ENCODE data around the gene WNT6. TPM values are rescaled to one million over a fixed set of nuclear protein-coding genes. Genes with fewer than 3 reads are reported as not detected.

The WNT6 gene
- total RNA-seq, 1 experiment from 2014 or later = 8.1 TPM

DNA sequence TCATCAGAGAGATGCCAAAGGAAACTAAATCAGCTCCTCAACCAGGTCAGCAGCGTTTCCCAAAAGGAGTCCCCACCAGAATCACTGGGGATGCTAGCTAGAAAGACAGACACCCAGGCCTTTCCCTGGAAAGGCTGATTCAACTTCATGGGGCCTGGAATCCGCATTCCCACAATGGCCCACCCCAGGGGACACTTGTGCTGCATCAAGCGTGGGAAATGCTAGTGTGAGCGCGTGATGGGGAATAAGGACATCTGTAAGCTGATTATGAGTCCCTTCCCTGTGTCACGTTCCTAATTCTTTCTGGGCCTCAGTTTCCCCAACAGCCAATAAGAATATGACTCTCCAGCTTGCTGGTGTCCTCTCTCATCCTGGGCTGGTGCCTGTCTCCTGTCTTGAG, 18.9 kb downstream of the WNT6 start:
- intact Hi-C loops (cut with micrococcal nuclease; ENCODE audit: unreplicated experiment) (no loop called here), in situ Hi-C loops (cut with HindIII; ENCODE audit: low pct_unique_long_range_greater_than_20kb, low sequenced_read_pairs) (no loop called here)

DNA sequence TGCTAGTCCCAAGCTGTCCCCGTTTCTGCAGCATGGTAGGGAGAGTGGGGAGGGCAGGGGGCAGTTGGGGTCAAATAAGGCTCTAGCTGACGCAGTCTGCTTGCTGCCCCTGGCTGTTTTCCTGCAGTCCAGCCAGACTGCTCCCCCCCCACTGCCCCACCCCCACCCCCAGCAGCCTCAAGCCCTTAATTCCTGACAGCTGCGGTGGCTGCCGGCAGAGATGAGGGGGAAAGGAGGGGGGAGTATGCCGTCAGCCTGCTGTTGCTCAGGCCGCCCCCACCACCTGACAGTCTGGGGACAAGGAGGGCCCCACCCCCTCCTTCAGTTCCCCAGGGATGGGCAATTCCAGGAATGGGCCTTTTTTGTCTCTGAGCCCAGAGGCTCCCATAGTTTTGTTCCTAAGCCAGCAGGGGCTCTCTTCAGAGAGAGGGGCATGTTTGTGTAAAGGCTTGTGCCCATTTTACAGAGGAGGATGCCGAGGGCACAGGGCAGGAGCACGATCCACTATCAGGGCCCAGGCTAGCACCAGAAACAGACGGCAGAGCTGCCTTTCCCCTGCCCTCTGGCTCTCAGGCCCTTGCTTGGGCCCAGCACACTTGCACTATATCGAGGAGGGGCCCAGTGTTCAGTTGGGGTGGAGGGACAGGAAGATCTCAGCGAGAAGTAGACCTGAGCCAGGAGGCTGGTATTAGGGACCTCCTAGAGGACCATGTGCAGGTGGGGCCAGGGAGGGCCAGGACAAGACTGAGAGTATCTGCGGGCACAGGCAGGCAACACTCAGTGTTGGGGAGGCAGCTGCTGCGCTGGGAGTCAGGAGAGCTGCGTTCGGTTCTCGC, 19.5 kb downstream of the WNT6 start:
- intact Hi-C loops (cut with micrococcal nuclease; ENCODE audit: unreplicated experiment) = no loop called here
- no TSS peak for BruUV-seq (replicated peaks)
- CTCF ChIA-PET = interaction anchor here (1.0 to 6.0 kb wide), 2 partner anchors 15 to 19 kb away, joined by 3 to 102 read pairs; no protein-coding TSS in a partner anchor
- POLR2A ChIA-PET = no interaction called here
- Histone ChIP-seq H3K27ac (ENCODE audit: low read length) (0 out of 2 replicates have a peak overlapping the region, but pooled peaks have one; percentile 39), H3K36me3 (ENCODE audit: control insufficient read depth, insufficient read depth, low read length) (no peaks in the 10 kb centered on the region), H3K4me3 (ENCODE audit: low read depth in 2 of 2, low read length in 2 of 2) (no peak overlapping the region), H3K9me3 (ENCODE audit: control insufficient read depth, insufficient read depth, low read depth, low read length) (no peaks in the 10 kb centered on the region), H3K27me3 (ENCODE audit: control insufficient read depth, insufficient read depth, low read length) (no peaks in the 10 kb centered on the region), H3K4me1 (ENCODE audit: control insufficient read depth, insufficient read depth, low read length) (peaks cover 28% of the 10 kb centered on the region)
- in situ Hi-C loops (cut with HindIII; ENCODE audit: low pct_unique_long_range_greater_than_20kb, low sequenced_read_pairs) = no loop called here
- TF ChIP-seq TCF7L2 (IDR thresholded peaks at IDR 0.05; ENCODE audit: low read depth, low read length) = no peak
- TF ChIP-seq, protein P1, sequence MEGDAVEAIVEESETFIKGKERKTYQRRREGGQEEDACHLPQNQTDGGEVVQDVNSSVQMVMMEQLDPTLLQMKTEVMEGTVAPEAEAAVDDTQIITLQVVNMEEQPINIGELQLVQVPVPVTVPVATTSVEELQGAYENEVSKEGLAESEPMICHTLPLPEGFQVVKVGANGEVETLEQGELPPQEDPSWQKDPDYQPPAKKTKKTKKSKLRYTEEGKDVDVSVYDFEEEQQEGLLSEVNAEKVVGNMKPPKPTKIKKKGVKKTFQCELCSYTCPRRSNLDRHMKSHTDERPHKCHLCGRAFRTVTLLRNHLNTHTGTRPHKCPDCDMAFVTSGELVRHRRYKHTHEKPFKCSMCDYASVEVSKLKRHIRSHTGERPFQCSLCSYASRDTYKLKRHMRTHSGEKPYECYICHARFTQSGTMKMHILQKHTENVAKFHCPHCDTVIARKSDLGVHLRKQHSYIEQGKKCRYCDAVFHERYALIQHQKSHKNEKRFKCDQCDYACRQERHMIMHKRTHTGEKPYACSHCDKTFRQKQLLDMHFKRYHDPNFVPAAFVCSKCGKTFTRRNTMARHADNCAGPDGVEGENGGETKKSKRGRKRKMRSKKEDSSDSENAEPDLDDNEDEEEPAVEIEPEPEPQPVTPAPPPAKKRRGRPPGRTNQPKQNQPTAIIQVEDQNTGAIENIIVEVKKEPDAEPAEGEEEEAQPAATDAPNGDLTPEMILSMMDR (IDR thresholded peaks at IDR 0.05) = no peak
- TF ChIP-seq, protein P2, sequence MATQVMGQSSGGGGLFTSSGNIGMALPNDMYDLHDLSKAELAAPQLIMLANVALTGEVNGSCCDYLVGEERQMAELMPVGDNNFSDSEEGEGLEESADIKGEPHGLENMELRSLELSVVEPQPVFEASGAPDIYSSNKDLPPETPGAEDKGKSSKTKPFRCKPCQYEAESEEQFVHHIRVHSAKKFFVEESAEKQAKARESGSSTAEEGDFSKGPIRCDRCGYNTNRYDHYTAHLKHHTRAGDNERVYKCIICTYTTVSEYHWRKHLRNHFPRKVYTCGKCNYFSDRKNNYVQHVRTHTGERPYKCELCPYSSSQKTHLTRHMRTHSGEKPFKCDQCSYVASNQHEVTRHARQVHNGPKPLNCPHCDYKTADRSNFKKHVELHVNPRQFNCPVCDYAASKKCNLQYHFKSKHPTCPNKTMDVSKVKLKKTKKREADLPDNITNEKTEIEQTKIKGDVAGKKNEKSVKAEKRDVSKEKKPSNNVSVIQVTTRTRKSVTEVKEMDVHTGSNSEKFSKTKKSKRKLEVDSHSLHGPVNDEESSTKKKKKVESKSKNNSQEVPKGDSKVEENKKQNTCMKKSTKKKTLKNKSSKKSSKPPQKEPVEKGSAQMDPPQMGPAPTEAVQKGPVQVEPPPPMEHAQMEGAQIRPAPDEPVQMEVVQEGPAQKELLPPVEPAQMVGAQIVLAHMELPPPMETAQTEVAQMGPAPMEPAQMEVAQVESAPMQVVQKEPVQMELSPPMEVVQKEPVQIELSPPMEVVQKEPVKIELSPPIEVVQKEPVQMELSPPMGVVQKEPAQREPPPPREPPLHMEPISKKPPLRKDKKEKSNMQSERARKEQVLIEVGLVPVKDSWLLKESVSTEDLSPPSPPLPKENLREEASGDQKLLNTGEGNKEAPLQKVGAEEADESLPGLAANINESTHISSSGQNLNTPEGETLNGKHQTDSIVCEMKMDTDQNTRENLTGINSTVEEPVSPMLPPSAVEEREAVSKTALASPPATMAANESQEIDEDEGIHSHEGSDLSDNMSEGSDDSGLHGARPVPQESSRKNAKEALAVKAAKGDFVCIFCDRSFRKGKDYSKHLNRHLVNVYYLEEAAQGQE (IDR thresholded peaks at IDR 0.05; ENCODE audit: insufficient read depth in 1 of 2, low read depth in 2 of 2, low read length in 1 of 2) = no peak
- TF ChIP-seq SIN3A (IDR thresholded peaks at IDR 0.05; ENCODE audit: borderline replicate concordance, insufficient read depth, low read depth, low read length) = no peak
- TF ChIP-seq POLR2AphosphoS5 (IDR thresholded peaks at IDR 0.05; ENCODE audit: low read depth, low read length) = no peak
- ATAC-seq (no peak), DNase-seq (ENCODE audit: low read depth, low spot score) (no peak)

More for the DNA sequence above, 18.9 kb downstream of the WNT6 start:
- Histone ChIP-seq H3K4me1 (ENCODE audit: control insufficient read depth, insufficient read depth, low read length) (peaks cover 28% of the 10 kb centered on the region), H3K36me3 (ENCODE audit: control insufficient read depth, insufficient read depth, low read length) (no peaks in the 10 kb centered on the region), H3K4me3 (ENCODE audit: low read depth in 2 of 2, low read length in 2 of 2) (no peak overlapping the region), H3K27me3 (ENCODE audit: control insufficient read depth, insufficient read depth, low read length) (no peaks in the 10 kb centered on the region), H3K27ac (ENCODE audit: low read length) (0 out of 2 replicates have a peak overlapping the region, but pooled peaks have one; percentile 12), H3K9me3 (ENCODE audit: control insufficient read depth, insufficient read depth, low read depth, low read length) (no peaks in the 10 kb centered on the region)
- POLR2A ChIA-PET = no interaction called here
- BruUV-seq (replicated peaks) = no TSS peak
- ATAC-seq (no peak), DNase-seq (ENCODE audit: low read depth, low spot score) (no peak)
- CTCF ChIA-PET = interaction anchor here (3.0 to 6.0 kb wide), 2 partner anchors 20 to 102 kb away, joined by 11 to 102 read pairs; no protein-coding TSS in a partner anchor
- TF ChIP-seq POLR2AphosphoS5 (IDR thresholded peaks at IDR 0.05; ENCODE audit: low read depth, low read length) = no peak
- no peak for TF ChIP-seq SIN3A (IDR thresholded peaks at IDR 0.05; ENCODE audit: borderline replicate concordance, insufficient read depth, low read depth, low read length)
- TF ChIP-seq, protein P2 (IDR thresholded peaks at IDR 0.05; ENCODE audit: insufficient read depth in 1 of 2, low read depth in 2 of 2, low read length in 1 of 2) = no peak
- TF ChIP-seq, protein P1 (IDR thresholded peaks at IDR 0.05) = no peak
- TF ChIP-seq TCF7L2 (IDR thresholded peaks at IDR 0.05; ENCODE audit: low read depth, low read length) = no peak
